HUDEP-2 (cell line): ENCODE measurements around the gene MYPN.
A peak's percentile ranks its signal among the peaks of the same experiment; 100 is the strongest.
"Not testable (repeated sequence)": the region's sequence is repeated elsewhere in the genome, so short reads cannot be mapped to it uniquely, and the experiment has no call there.

Experiments
- DNase-seq, 76 experiments: peaks; one replicate each; lab custom pipeline; 2025; ENCODE audit not compliant: unreplicated experiment in 76 of 76; lab: John Stamatoyannopoulos, UW

Gene MYPN

GRCh38 chr10:68165643-68166042 lies 56.4 kb downstream of the MYPN start:
- no peak for DNase-seq

GRCh38 chr10:68166871-68167585 lies 57.7 kb downstream of the MYPN start:
- DNase-seq, result no peak

DNA sequence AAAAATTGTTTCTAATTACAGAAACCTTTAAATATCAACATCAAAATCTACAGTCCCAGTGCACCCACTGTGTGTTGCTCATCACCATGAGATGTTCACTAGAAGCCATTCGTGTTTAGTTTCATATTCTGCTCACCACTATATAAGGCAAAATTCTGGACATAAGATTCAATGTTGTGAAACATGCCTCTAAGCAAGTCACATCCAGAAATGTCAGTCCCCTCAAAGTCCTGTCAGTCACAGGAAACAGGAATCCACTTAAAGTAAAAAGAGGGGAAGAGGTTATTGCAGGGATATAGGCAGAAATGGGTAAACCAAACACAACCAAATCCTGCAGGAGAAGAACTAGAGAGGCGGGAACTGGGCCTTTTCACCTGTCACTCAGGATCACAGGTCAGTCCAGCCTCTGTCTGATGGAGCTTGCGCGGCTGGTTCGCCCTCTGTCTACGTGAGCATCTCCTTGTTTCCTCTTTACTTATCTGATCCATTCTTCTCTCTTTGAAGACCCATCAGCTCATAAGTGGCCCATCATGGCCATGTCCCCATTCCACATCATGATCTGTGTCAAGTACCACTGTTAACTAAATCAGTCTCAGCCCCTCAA lies 58.4 kb downstream of the MYPN start:
- no peak for DNase-seq

- no peak for DNase-seq
Measured at GRCh38 chr10:68171539-68172080, 62.3 kb downstream of the MYPN start.

DNA sequence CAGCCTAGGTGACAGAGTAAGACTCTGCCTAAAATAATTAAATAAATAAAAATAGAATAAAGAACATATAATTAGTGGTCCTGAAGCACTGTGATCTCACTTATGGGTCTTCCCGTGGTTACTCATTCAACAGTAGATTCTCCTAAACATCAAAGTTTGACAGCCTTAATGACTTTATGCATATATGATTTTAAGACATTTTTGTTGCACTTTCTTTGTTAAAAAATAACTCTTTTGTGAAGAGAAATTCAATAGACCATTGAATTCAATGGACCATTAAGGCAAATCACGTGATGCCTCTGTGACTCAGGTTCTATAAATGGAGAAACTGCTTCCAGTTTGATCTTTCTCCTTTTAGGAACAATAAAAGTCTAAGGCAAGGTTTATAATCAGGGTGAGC lies 63.0 kb downstream of the MYPN start:
- DNase-seq, result no peak

GRCh38 chr10:68175949-68176348 lies 66.7 kb downstream of the MYPN start:
- DNase-seq, result no peak

GRCh38 chr10:68176797-68177196 lies 67.5 kb downstream of the MYPN start:
- no peak for DNase-seq

DNA sequence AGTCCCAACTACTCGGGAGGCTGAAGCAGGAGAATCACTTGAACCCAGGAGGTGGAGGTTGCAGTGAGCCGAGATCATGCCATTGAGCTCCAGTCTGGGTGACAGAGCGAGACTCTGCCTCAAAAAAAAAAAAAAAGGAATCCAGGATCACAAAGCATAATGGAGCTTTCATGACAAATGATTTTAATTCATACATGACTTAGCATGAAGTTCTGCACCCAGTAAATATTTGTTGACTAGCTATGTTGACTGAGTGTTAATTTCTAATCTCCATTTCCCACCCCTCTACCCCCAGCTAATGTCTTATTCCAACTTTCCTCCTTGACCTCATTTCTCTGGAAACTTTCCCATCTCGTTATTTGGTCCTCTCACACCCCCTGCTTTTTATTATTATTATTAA lies 69.3 kb downstream of the MYPN start:
- DNase-seq, result no peak

GRCh38 chr10:68179016-68179415 lies 69.7 kb downstream of the MYPN start:
- DNase-seq, result no peak

DNA sequence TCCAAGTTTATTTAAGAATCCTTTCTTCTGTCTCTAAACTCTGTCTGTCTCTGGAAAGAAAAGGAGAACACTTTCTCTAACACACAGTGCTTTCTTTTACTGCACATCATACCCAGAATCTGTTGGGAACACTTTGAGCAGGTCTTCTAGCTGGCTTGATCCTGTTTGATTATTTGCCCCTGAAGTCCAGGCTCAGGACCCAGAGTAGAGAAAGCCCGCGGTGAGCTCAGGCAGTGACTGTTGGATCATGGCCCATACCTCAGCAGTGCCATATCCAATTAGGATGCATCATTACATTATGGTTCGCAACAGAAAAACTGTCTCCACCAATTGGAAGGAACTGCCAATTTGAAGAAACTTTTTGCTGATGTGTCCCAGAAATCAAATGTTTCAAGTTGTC lies 71.2 kb downstream of the MYPN start:
- DNase-seq, result no peak

GRCh38 chr10:68184546-68184945 lies 75.3 kb downstream of the MYPN start:
- DNase-seq, result no peak

GRCh38 chr10:68185085-68185484 lies 75.8 kb downstream of the MYPN start:
- no peak for DNase-seq

DNA sequence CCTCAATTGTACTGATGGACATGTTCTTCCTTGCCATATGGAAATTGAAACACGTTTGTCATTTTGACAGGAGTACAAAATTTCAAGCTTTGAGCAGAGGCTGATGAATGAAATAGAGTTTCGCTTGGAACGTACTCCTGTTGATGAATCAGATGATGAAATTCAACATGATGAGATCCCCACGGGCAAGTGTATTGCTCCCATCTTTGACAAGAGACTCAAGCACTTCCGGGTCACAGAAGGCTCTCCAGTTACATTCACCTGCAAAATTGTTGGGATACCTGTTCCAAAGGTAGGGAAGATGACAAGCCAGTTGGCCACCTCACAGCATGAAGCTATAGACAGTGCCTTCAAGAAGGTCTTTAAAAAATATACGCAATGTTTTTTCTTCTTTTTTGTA lies 79.5 kb downstream of the MYPN start:
- no peak for DNase-seq

- no peak for DNase-seq
Measured at GRCh38 chr10:68192113-68192512, 82.8 kb downstream of the MYPN start.

DNA sequence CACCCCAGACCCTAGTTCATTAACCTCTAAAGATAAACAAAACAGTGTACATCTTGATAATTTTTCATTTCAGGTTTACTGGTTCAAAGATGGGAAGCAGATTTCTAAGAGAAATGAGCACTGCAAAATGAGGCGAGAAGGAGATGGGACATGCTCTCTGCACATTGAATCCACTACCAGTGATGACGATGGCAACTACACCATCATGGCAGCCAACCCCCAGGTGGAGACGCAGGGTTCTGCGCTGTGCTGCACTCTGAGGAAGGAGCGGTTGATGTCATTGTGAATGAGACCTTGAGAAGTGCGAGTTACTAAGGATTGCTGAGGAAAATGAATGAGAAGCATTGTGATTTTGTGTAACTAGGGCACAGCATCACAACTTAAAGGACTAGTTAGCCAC lies 85.0 kb downstream of the MYPN start:
- DNase-seq, result no peak

DNA sequence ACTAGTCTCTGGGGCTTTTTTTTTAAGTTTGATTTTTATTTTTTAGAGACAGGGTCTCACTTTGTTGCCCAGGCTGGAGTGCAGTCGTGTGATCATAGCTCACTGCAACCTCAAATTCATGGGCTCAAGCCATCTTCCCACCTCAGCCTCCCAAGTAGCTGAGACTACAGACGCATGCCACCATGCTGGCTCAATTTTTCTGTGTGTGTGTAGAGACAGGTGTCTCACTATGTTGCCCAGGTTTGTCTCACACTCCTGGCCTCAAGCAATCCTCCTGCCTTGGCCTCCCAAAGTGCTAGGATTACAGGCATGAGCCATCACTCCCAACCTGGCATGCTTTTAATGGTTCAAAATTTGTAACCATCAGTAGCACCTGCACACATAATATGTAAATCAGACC lies 86.5 kb downstream of the MYPN start:
- not testable (repeated sequence) for DNase-seq

- no peak for DNase-seq
Measured at GRCh38 chr10:68196701-68197100, 87.4 kb downstream of the MYPN start.

GRCh38 chr10:68202960-68203353 lies 93.7 kb downstream of the MYPN start:
- DNase-seq, result no peak

GRCh38 chr10:68208424-68209042 lies 99.2 kb downstream of the MYPN start:
- peak in 39 of 76 experiments; percentile 2 to 51 (median 15) for DNase-seq

DNA sequence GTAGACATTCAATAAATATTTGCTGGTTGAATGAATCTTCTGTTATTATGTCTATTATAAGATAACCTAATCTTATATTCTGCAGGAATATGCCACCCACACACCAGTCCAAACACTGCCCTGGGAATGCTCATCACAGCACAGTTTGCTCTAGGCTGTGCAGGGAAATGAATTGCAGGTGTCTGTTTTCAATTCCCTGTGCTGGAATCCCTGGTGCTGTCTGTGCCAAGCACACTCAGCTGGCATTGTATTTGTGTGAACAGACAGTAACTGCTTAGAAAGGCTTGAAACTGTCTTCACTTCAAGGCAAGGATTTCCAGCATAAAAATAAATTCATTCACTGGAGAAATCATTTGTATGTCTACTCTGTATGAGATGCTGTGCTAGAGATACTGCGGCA lies 102.4 kb downstream of the MYPN start:
- no peak for DNase-seq

- DNase-seq, result peak in 8 of 76 experiments; percentile 2 to 13 (median 8)
Measured at GRCh38 chr10:68212721-68213352, 103.5 kb downstream of the MYPN start.
